HG03575 (cell line): ENCODE measurements around the gene SMARCC1.
"Not testable (repeated sequence)": the region's sequence is repeated elsewhere in the genome, so short reads cannot be mapped to it uniquely, and the experiment has no call there.

Experiments used
- ATAC-seq: cut with Tn5 transposase; IDR thresholded peaks from one replicate; pipeline ENCODE4 v1.9.1; 2021; ENCODE audit not compliant: unreplicated experiment, insufficient number of reproducible peaks, low FRiP score; ENCODE audit errors: extremely low read depth

SMARCC1 gene

GRCh38 chr3:47778746-47779145, 2.9 kb downstream of the SMARCC1 start:
- no peak for ATAC-seq

DNA sequence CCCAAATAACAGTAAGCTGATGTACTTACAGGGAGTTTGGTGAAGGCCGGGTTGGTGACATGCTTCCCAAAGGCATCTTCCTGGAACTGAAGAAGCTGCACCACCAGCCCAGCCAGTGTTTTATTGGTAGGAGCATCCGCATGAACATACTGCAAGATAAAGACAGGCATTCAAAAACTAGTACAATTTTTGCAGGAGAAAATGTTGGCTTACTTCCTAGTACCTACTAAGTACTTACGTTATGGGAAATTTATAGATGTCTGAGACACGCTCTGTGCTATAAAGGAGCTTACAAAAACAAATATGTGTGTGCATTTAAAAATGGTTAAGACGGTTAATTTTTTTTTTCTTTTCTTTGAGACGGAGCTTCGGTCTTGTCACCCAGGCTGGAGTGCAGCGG, 8.9 kb downstream of the SMARCC1 start:
- no peak for ATAC-seq

DNA sequence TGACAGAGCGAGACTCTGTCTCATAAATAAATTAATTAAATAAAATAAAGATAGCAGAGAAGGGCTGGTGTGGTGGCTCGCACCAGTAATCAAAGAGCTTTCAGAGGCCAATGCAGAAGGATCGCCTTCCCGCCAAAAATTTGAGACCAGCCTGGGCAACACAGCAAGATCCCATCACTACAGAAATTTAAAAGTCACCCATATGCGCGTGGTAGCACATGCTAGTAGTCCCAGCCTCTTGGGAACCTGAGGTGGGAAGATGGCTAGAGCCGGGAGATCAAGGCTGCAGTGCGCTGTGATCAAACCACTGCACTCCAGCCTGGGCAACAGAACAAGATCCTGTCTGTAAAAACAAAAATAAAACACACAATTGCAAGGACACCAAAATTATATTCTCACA, 9.6 kb downstream of the SMARCC1 start:
- no peak for ATAC-seq

GRCh38 chr3:47766186-47766585, 15.5 kb downstream of the SMARCC1 start:
- ATAC-seq, result no peak

DNA sequence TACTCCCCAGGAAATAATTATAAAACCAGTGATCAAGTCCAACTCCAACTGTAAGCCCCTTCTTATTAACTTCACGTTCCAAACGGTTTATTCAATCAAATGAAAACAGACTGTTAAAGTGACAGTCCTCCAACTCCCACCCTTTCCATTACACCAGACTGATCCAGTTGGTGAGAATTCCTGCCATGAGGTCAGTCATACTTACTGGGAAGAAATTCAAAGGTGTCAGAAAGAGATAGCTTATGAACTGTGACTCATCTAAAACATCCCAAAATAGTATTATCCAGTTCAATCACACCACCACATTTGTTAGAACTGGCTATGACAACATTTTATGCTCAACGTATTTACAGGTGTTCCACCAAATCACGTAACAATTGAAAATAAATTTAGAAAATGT, 19.5 kb downstream of the SMARCC1 start:
- no peak for ATAC-seq

- ATAC-seq, result no peak
Measured at GRCh38 chr3:47761046-47761445, 20.6 kb downstream of the SMARCC1 start.

GRCh38 chr3:47760207-47760606, 21.5 kb downstream of the SMARCC1 start:
- not testable (repeated sequence) for ATAC-seq

- no peak for ATAC-seq
Measured at GRCh38 chr3:47758261-47759025, 23.2 kb downstream of the SMARCC1 start.

DNA sequence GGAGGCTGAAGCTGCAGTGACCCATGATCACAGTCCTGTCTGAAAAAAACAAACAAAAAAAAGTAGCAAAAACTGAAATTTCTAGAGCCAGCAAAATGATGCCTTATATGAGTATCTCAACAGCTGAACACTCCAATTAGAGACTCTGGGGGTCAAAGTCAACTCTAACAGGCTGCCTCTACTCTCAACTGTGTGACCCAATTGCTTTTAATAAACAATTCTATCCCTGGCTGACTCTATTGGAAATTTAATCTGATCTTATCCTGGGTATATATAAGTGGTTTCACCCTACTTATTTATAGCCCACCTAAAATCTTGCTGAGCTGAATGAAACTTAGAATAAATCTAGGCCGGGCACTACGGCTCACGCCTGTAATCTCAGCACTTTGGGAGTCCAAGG, 29.0 kb downstream of the SMARCC1 start:
- no peak for ATAC-seq

- not testable (repeated sequence) for ATAC-seq
Measured at GRCh38 chr3:47750811-47751354, 30.8 kb downstream of the SMARCC1 start.

- no peak for ATAC-seq
Measured at GRCh38 chr3:47747558-47747957, 34.1 kb downstream of the SMARCC1 start.

- no peak for ATAC-seq
Measured at GRCh38 chr3:47746264-47746663, 35.4 kb downstream of the SMARCC1 start.

DNA sequence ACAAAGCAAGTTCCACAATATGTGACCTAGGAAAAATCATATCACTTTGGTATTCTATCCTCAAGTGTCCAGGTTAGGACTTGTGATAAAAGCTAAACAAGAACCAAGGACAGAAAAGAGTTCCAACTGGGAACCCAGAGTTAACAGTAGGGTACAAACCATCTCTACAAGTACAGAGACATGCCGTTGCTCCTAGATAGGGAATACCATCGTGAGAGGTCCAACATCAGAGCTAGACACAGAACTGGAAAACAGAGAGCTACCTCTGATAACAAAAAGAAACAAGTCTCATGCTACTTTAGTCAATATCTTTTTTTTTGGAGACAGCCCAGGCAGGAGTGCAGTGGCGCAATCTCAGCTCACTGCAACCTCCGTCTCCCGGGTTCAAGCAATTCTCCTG, 37.8 kb downstream of the SMARCC1 start:
- ATAC-seq, result no peak

DNA sequence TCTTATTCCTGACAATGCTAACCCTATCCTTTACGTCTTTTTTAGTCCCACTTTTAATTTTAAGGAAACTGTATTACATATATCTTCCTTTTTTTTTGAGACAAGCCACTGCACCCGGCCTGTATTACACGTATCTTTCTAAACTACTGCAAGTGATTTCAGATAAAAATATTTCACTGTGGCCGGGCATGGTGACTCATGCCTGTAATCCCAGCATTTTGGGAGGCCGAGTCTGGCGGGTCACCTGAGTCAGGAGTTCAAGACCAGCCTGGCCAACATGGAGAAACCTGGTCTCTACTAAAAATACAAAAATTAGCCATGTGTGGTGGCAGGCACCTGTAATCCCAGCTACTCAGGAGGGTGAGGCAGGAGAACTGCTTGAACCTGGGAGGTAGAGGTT, 38.3 kb downstream of the SMARCC1 start:
- not testable (repeated sequence) for ATAC-seq

- no peak for ATAC-seq
Measured at GRCh38 chr3:47741925-47742324, 39.8 kb downstream of the SMARCC1 start.

- no peak for ATAC-seq
Measured at GRCh38 chr3:47732143-47732542, 49.5 kb downstream of the SMARCC1 start.

GRCh38 chr3:47731061-47731460, 50.6 kb downstream of the SMARCC1 start:
- ATAC-seq, result no peak

DNA sequence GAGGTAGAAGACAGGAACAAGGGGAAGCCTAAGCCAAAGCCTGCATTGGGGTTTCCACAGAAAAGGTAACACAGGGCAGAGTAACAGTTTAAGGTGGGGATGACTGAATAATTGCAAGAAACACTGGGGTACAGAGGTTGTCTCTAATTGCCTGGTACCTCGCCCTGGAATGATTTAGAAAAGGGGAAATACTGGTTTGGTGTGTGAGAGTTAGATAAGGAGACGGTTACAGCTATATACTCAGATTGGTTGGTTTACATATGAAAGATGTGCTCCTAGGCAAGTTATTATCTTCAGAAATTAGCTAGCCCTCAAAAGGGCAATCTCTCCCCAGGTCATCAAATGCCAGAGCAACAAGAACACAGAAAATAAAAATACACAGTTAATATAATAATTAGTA, 58.8 kb downstream of the SMARCC1 start:
- ATAC-seq, result no peak

GRCh38 chr3:47717448-47717847, 64.2 kb downstream of the SMARCC1 start:
- ATAC-seq, result not testable (repeated sequence)

DNA sequence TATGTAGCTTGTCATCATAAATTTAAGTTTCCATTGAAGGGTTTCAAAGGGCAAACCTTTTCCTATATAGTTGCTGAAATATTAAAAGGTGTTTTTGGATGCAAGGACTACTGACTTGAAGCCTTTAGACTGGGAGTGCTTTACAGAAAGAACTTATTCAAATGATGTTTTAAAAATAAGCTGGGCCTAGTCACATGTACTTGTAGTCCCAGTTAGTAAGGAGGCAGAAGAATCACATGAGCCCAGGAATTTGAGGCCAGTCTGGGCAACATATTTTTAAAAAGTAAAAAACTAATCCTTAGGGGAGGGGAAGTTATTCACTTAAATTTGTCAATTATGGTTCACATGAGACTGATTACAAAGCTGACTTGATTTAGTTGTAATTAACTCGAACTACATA, 65.0 kb downstream of the SMARCC1 start:
- ATAC-seq, result no peak

GRCh38 chr3:47715928-47716327, 65.8 kb downstream of the SMARCC1 start:
- no peak for ATAC-seq
